ENCODE results near the gene LRBA.
"Not testable (repeated sequence)": the region's sequence is repeated elsewhere in the genome, so short reads cannot be mapped to it uniquely, and the experiment has no call there.

The LRBA gene

DNA sequence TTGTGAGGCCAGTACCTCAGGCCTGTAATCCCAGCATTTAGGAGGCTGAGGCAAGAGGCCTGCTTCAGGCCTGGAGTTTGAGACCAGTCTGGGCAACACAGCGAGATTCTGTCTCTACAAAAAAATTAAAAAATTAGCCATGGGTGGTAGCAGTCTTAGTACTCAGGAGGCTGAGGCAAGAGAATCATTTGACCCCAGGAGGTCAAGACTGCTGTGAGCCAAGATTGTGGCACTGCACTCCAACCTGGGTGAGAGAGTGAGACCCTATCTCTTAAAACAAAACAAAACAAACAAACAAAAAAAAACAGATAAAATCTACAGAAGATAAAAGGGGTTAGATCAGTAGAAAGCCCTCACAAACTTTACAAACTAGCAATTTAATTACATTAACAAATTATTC lies 352.4 kb downstream of the LRBA start:
- no peak for DNase-seq (ENCODE audit: low spot score)

DNA sequence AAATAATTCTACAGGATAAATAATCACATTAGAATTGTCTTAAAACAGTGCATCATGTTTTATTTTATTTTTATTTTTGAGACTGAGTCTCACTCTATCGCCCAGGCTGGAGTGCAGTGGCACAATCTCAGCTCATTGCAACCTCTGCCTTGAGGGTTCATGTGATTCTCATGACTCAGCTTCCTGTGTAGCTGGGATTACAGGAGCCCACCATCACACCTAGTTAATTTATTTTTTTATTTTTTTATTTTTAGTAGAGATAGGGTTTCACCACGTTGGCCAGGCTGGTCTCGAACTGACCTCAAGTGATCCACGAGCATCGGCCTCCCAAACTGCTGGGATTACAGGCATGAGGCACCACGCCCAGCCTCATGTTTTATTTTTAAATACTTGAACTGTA lies 353.5 kb downstream of the LRBA start:
- not testable (repeated sequence) for DNase-seq (ENCODE audit: low spot score)

DNA sequence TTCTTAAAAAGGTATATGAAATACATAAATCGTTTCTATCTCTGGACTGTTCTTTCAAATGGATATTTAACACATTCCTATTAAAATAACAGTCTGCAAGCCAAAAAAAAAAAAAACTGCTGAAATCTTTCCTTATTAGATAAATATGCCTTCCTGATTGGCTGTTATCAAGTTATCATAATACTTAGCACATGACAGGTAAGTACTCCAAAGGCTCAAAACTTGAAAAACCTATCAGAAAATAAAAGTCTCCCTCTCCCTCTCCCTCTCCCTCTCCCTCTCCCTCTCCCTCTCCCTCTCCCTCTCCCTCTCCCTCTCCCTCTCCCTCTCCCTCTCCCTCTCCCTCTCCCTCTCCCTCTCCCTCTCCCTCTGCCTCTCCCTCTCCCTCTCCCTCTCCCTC lies 356.8 kb downstream of the LRBA start:
- not testable (repeated sequence) for DNase-seq (ENCODE audit: low spot score)

DNA sequence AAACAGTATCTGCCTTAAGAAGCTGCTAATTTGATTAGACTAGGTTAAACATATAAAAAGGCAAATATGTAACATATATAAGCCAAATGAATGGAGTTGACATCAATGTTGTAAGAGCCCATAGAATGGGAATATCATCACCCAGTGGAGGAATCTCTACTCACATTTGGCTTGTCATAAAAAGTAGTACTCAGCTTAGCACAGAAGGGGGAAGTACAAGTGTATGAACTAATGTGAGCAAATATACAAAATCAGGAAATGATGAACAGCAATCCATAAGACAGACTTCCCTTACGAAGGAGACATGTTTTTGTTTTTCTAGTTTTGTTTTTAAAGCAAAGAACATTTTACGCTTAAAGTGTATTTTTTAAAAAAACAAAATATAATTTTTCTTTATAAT lies 358.2 kb downstream of the LRBA start:
- DNase-seq (ENCODE audit: low spot score), result no peak

DNA sequence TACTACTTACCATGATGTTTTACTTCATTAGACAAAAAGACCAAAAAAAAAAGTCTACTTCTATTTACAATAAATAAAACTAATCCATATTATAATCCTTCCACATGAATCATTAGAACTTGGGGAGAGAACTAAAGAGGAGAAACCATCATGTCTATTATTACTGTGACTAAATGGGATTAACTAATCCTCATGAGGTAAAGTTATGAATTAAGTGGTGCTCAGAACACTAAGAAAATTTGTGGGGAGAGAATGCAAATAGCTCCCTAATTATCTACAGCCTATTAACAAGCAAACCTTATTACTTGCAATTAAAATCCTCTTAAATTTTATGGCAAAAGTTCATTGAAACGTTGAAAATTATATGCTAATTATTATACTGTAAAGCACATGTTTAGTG lies 364.3 kb downstream of the LRBA start:
- DNase-seq (ENCODE audit: low spot score), result no peak

DNA sequence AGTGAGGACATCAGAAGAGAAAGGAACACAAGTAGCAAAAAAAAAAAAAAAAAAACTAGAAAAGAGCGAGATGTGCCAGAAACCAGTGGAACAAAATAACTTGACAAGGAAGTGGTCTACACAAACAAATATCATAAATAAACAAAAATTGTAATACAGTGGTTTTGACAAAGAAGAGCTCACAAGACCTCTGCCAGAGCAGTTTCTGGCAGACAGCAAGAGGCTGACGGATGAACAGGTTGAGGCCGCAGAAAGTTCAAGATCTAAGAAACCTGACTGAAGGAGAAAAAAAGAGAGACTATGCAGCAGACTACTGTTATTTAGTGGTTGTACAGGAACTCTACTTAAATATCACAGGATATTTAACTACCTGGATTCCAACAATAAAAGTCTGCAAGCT lies 367.0 kb downstream of the LRBA start:
- DNase-seq (ENCODE audit: low spot score), result no peak

DNA sequence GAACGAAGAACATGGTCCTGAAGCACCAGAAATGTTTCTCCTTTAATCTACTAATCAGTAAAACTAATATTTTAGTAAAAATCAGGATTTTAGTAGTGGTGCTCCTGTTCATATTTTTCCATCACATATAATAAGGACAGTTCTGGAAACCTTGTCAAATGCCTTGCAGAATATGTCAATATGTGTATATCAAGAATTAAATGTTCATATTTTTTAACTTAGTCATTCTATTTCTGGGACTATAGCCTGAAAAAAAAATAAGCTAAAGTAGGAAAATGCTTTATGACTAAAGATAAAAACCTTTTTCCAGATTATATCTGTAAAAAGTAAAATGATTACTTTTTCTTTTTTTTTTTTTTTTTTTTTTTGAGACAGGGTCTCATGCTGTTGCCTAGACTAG lies 368.1 kb downstream of the LRBA start:
- no peak for DNase-seq (ENCODE audit: low spot score)

DNA sequence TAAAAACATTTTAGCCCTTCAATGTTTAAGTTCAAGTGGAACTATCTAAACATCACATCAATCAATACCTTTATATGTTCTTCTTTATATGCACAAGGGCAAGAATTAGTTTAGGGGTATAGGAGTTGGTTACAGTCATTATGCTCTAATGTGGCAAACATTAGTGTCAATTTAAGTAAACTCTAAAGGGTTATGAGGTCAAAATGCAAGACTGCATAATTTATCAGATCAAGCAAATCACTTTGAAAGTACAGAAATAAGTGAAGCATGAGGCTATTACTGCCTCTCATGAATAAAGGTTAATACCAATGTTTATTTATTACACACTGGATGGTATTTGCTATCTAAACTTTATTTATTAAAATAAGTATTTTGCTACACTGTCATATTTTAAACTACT lies 373.5 kb downstream of the LRBA start:
- DNase-seq (ENCODE audit: low spot score), result no peak

DNA sequence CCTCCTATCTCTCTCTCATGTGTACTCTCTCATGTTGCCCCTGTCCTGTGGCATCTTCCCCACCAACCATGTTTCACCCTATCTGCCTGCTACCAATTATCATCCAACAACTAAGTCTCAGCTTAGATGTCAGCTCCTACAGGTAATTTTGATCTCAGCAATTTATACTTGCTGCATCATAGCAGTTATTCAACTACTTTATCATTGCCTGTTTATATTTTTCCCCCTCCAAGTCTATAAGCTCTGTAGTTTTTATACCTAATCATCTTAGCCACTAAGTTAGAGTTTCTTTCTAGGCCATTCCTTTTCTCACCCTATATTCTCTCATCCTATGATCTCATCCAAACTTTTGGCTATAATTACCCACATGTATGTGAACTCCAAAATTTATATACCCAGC lies 382.4 kb downstream of the LRBA start:
- DNase-seq (ENCODE audit: low spot score), result no peak

DNA sequence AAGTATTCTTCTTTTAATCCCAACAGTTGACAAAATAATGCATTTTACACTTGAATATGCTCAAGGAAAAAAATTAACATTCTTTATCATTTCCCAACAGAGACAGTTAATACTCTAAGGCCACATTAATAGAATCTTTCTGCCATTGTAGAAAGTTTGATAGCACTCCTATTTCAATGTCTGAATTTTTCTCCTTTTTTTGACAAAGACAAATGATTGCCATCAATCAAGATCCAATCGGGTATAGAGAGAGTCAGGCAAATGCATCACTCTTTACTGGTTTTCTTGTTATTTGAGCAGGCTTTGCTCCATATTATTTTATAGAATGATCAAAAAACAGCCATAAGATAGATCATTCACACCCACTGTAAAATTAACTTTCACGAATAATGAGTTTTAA lies 387.0 kb downstream of the LRBA start:
- DNase-seq (ENCODE audit: low spot score), result no peak

DNA sequence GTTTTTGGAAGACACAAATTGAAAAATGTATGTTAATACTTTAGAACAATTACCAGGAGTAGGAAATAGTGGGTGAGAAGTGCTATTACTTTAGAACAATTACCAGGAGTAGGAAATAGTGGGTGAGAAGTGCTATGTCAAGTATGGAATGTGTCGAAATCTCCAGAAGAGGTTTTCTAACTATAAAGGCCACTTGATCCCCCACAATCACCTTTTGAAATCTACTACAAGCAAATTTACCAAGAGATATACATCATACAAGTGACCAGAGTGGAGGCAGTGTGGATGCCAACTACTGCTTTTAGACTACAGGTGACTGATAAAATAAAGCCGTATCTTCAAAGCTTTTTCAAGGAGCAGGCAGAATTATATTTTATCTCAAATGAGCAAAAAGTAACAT lies 390.1 kb downstream of the LRBA start:
- no peak for DNase-seq (ENCODE audit: low spot score)

DNA sequence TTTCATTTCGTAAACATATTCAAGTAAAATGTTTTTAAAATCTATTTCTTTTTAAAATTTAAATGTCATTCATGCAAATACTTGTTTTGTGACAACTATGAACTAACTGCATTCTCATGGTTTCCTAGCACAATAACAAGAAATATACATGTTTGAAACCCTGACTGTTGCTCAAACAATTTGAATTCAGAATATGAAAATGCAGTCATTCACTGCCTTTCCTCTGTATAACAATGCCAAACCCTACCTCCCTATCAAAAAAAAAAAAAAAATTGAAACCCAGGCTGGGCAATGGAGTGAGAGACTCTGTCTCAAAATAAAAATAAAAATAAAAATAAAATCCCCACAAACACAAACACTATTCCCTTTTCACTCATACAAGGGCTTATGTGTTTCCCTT lies 391.0 kb downstream of the LRBA start:
- no peak for DNase-seq (ENCODE audit: low spot score)

DNA sequence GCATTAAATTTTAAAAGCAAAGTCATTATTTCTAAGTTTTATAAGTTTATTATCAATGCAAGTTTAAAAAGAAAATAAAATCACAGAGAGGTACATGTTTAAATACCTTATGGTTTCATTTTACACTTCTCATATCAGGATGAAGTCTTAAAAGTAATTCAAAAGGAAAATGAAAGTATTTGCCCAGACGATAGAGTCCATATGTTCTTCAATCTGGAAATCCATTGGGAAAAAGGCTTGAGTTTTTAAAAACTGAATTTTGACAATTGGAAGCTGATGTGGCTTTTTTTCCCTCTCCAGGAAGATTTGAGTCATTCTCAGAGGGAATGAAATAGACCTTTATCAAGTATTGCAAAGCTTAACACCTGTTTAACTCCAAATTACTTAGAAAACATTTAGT lies 396.0 kb downstream of the LRBA start:
- DNase-seq (ENCODE audit: low spot score), result no peak

DNA sequence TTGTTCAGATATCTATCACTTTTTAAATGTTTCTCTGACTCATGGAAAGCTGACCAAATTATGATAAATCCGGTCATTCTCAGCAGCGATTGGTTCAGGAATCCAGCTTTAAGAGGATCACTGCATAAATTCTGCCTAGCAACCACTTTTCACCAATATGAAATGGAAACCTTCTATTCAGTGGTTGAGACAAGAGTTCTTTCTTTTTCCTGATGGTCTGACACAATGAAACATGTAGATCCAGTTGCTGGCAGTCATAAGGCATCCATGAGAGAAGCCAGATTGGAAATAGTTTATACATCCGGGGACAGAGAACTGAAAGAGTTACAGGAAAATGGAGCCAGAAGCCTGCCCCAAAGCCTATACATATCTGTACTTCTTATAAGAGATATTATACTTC lies 406.0 kb downstream of the LRBA start:
- no peak for DNase-seq (ENCODE audit: low spot score)

DNA sequence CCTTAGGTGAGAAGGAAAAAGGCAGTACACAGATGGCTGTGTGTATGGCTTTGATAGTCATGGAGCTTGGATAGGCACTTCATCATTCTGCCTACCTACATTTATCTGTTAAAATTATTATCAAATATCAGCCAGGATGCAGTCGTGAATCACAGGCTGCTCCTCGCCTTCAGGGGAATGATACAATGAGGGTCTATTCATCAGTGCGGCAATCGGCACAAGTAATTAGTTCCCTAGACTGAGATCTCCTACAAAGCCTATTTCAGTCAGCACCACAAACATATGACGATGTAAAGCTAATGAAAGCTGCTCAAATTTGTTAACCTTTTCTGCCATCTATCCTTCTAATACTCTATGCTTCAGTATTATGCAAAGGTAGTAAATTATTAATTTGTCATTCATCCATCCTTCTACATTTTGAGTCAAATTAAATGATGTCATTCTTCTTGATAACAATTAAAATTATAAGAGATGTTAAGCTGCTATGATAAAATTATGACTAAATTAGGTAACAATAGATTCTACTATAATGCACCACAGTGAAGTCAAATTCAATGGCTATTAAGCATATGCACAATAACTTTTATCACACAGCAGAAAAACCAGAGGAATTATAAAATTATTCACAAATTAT lies 414.2 kb downstream of the LRBA start:
- no peak for DNase-seq (ENCODE audit: low spot score)

DNA sequence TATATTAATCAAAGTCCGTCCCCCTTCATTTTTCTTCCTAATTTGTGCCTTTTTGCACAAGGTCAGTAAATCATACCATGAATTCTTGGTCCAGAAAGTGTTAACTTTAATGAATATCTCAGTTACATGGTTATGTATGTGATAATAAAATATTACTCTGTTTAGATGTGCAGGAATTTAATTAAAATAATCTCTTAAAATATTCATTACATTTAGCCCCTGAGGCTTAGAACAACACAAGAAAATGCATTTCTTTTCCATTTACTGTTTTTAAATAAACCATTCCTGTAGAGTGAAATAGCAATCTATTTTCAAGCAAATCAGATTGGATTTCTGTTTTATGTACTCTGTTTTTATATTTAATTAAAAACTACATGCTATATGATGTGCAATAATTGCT lies 415.5 kb downstream of the LRBA start:
- DNase-seq (ENCODE audit: low spot score), result no peak

DNA sequence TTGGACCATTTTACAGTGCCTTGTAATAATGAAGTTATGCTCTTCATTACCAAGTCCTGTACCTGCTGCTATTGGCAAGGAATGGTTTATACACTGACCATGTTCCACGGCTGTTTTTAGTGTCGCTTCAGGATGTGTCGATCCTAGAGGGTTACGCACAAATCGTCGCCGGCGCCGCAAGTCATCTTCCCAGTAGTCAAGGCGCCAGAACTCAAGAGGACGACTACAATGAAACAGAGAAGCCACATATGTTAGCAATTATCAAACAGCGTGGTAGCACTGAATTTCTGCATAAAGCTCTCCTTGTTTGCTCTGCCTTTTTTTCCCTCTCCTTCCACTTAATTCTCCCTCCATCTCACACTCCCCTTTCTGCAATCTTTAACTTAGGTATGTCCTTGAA lies 416.2 kb downstream of the LRBA start:
- no peak for DNase-seq (ENCODE audit: low spot score)

DNA sequence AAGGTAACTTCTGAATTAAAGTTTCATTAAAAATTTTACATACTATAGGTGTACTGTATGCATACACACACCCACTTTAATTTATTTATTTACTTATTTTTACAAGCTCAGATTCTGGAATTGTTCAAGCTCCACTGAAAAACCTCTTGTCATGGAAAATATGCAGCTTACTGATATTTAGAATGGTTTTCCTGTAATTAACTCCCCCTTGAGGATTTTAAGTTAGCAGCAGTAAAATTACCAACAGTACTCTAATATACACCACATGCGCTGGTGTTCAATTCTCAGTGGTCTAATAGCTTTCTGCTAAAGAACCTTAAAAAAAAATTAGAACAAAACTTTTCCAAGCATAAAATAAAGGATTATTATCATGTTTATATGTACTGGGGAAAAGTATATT lies 421.1 kb downstream of the LRBA start:
- no peak for DNase-seq (ENCODE audit: low spot score)

DNA sequence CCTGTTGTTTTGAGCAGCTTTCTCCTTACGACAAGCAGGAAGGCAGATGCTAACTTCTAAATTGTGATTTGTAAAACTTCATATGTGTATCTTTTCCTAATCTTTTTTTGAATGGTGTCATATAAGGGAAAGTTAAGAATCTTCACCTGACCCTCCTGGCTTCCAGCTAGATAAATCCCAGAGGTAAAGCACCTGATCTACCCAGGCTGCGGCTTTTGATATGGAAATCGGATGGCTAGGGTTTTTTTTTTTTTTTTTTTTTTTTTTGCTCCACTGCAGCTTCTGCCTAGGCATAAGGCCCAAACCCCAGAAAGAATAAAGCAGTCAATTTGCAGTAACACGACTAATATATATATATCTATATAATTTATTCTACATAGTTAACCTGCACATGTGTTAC lies 423.2 kb downstream of the LRBA start:
- DNase-seq (ENCODE audit: low spot score), result no peak

DNA sequence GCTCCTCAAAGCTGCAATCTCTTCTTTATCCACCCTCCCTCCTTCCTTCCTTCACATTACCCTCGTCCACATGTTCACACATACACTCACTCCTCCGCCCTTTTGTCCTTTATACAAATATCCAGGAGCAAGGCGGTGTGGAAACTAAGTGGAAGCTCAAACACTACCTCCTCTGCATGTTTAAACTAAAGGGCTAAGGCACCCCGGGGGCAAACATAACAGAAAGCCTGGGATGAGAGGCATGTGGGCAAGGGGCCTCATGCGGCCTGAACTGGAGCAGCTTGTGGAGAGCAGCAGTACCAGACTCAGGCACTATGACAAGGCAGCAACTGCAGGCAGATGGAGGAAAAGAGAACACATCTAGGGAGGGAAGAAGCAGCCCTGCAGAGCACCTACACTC lies 423.7 kb downstream of the LRBA start:
- DNase-seq (ENCODE audit: low spot score), result no peak

DNA sequence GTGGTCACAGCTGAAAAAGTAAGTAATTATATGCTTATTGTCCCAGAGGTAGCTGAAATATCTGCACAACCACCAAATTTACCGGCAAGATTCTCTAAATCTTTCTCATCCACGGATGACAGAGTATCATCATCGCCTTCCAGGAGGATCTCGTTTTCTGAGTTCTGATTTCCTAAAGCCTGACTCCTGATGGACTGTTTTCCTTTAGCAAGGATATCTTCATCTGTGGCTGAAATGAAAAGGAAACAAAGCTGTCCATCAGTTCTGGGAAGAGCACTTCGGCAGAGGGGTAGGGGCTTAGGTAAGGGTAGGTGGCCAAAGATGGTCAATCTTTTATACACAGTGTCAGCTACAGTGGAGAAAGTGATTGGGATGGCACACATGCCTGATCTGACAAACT lies 424.5 kb downstream of the LRBA start:
- DNase-seq (ENCODE audit: low spot score), result no peak

DNA sequence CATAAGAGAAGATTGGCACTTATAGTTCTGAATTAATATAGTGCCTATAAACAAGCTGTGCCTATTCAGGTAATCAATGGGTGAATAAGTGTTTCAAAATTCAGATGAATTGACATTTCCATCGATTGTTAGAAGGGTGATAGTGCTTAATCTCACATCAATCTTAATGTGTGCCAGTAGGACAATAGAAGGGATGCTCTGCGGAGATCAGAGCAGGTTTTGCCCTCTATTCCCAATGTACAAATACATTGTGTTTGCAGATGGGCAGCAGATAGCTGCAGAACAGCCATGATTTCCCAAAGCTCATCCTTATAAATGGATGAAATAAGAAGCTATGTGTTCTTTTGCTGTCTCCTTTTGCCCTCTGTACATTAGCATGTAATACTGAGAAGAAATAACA lies 425.9 kb downstream of the LRBA start:
- no peak for DNase-seq (ENCODE audit: low spot score)

DNA sequence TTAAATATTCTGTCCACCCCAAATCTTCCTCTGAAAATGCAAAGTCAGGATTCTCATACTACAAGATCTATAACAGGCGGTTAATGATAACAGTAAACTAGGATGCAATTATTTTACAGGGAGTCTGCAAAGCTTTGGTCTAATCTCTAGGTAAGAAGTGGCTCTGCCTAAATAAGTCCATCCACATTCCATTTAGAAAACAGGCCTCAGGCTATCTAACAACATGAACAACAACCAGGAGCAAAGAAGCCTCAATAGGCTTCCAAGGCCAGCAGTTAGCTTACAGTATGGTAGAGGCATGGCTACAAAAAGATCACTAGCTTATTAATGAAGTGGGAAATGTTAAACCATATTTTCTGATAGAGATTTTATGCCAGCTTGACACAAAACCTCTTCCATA lies 426.8 kb downstream of the LRBA start:
- no peak for DNase-seq (ENCODE audit: low spot score)

DNA sequence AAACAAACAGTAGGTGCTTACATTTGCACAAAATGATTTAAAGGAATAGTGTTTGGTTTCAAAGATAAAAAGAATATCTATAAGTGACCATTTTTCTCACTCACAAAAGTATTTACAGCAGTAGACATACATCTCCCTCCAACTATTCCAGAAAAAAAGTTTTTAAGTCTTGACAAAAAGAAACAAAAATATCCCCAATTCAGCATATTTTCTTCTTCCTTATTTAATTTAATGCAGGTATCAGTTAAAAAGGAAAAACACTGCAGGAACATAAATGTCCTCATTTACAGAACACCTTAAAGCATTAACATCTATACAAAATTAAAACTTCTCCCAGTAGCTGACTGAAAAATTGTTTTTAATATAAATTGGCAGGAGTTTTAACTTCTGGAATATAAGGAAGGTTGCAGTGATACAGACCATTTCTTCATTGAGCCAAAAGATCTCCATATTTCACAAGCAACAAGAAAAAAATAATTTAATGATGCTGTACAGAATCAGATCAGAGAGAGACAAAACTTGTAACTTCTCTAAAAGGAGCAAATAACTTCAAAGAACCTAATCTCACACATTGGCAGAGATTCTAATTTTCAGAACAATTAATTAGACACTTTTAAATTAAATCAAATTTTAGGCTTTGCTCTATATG lies 428.8 kb downstream of the LRBA start:
- no peak for DNase-seq (ENCODE audit: low spot score)

Data from CD4-positive, alpha-beta T cell treated with Interleukin-6 at 100 ng/mL for 8 hours (primary cell).